MM.1S (cell line): ENCODE data around the gene PGF.

Experiments used
- DNase-seq: peaks from one replicate; pipeline ENCODE4 v3.0.0-alpha.2; 2015
- H2AFZ ChIP-seq: fragments of 300-600 bp; sonication (generic); 2 replicates; pipeline ENCODE4 v1.6.0; 2016; ENCODE audit warnings: antibody characterized with exemption, low read length
- H3F3A ChIP-seq: fragments of 300-600 bp; sonication (generic); 2 replicates; pipeline ENCODE4 v1.6.1; 2016; ENCODE audit warnings: mild to moderate bottlenecking, antibody characterized with exemption, low read length, moderate library complexity, mixed read lengths; ENCODE audit not compliant: insufficient read depth
- H3K27ac ChIP-seq: fragments of 300-600 bp; sonication (generic); 2 replicates; pipeline ENCODE4 v1.5.1; 2016; ENCODE audit warnings: mild to moderate bottlenecking, low read length
- H3K27me3 ChIP-seq: fragments of 300-600 bp; sonication (generic); replicated peaks from 2 replicates; pipeline ENCODE4 v1.6.0; 2016; ENCODE audit warnings: low read length; ENCODE audit not compliant: insufficient read depth
- H3K36me3 ChIP-seq: fragments of 300-600 bp; sonication (generic); replicated peaks from 2 replicates; pipeline ENCODE4 v1.6.1; 2016; ENCODE audit warnings: mild to moderate bottlenecking, low read length, mixed read lengths; ENCODE audit not compliant: insufficient read depth
- H3K4me1 ChIP-seq: fragments of 300-600 bp; sonication (generic); 2 replicates; pipeline ENCODE4 v1.6.1; 2016; ENCODE audit warnings: low read length, mixed read lengths
- H3K4me2 ChIP-seq: fragments of 300-600 bp; sonication (generic); 2 replicates; pipeline ENCODE4 v1.6.0; 2016; ENCODE audit warnings: low read depth, low read length
- H3K4me3 ChIP-seq: fragments of 300-600 bp; sonication (generic); 2 replicates; pipeline ENCODE4 v1.5.1; 2016; ENCODE audit warnings: low read length, mixed read lengths
- H3K79me2 ChIP-seq: fragments of 300-600 bp; sonication (generic); 2 replicates; pipeline ENCODE4 v1.6.1; 2016; ENCODE audit warnings: mixed run types, low read length, mixed read lengths
- H3K9ac ChIP-seq: fragments of 300-600 bp; sonication (generic); 2 replicates; pipeline ENCODE4 v1.6.1; 2016; ENCODE audit warnings: low read length, mixed read lengths
- H3K9me2 ChIP-seq: fragments of 300-600 bp; sonication (generic); replicated peaks from 2 replicates; pipeline ENCODE4 v1.6.1; 2016; ENCODE audit warnings: mild to moderate bottlenecking, low read length, mixed read lengths; ENCODE audit not compliant: insufficient read depth
- H3K9me3 ChIP-seq: fragments of 300-600 bp; sonication (generic); replicated peaks from 2 replicates; pipeline ENCODE4 v1.6.1; 2016; ENCODE audit warnings: mild to moderate bottlenecking, low read length, mixed read lengths; ENCODE audit not compliant: insufficient read depth
- H4K20me1 ChIP-seq: fragments of 300-600 bp; sonication (generic); 2 replicates; pipeline ENCODE4 v1.6.1; 2016; ENCODE audit warnings: mild to moderate bottlenecking, low read length, moderate library complexity, mixed read lengths; ENCODE audit not compliant: insufficient read depth
- CTCF ChIP-seq: fragments of 300-600 bp; sonication (generic); IDR thresholded peaks from 2 replicates; pipeline ENCODE4 v1.5.1; 2016; ENCODE audit warnings: antibody characterized with exemption, low read length, mixed read lengths
- EZH2 ChIP-seq: fragments of 300-600 bp; sonication (generic); optimal IDR thresholded peaks from 2 replicates; pipeline ENCODE3; 2017; ENCODE audit warnings: low read depth, mild to moderate bottlenecking, antibody characterized with exemption, low read length, mixed read lengths
- EZH2phosphoT487 ChIP-seq: fragments of 300-600 bp; sonication (generic); IDR thresholded peaks from 2 replicates; pipeline ENCODE4 v1.6.1; 2018; ENCODE audit warnings: antibody characterized with exemption, low read length

Gene PGF

DNA sequence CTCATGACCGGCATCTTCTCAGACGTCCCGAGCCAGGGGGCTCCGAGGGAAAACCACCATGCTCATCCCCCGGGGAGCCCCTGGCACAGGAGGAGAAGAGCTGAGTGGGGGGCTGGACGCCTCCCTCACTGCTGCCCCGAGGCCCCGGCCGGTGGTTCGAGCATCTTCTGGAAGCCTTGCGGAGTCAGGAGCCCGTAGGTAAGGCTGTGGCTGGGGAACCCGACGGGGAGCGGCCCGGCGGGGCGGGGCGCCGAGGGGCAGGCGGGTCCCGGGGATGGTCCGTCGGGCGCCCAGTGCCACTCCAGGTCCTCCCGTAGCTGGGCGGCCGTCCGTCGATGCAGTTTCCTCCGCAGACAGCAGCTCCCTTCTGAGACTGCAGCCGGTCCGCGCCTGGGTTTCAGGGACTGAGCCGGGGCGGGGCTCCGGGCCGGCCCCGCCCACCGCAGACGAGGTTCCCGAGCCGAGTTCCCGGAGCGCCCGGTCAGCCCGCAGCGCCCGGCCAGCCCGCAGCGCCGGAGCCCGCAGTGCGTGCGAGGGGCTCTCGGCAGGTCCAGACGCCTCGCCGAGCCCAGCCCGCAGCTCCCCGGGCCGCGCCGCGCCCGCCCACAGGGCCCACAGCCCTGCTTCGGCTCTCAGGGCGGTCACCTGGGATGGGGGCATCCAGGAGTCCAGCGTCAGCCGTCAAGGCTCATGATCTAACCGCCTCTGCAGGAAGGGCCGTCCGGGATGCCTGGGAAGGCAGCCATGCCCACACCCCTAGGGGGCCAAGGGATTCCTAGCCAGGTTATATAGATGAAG, at the start of gene PGF:
TSS of gene PGF (minus strand) at position 369 of the 798 bp plus-strand sequence. CDS start at position 14, 355 bp downstream.
- TF ChIP-seq EZH2 (no peak), EZH2phosphoT487 (no peak), CTCF (no peak)
- Histone ChIP-seq H3K27me3 (no peaks in the 10 kb centered on the region), H3K9me2 (no peaks in the 10 kb centered on the region), H3K36me3 (no peaks in the 10 kb centered on the region), H3K79me2 (no peaks in the 10 kb centered on the region), H3K9me3 (no peaks in the 10 kb centered on the region), H3K4me1 (no peaks in the 10 kb centered on the region), H3K4me3 (0 out of 2 replicates have a peak within 1 kb of the TSS, but pooled peaks have one; percentile 37), H3F3A (no peaks in the 10 kb centered on the region), H3K9ac (no peak within 1 kb of the TSS), H3K27ac (no peak within 1 kb of the TSS), H4K20me1 (no peaks in the 10 kb centered on the region), H3K4me2 (peak within 1 kb of the TSS; percentile 65; the same call in 1 of the 2 replicates), H2AFZ (no peak within 1 kb of the TSS)
- DNase-seq, result no peak

DNA sequence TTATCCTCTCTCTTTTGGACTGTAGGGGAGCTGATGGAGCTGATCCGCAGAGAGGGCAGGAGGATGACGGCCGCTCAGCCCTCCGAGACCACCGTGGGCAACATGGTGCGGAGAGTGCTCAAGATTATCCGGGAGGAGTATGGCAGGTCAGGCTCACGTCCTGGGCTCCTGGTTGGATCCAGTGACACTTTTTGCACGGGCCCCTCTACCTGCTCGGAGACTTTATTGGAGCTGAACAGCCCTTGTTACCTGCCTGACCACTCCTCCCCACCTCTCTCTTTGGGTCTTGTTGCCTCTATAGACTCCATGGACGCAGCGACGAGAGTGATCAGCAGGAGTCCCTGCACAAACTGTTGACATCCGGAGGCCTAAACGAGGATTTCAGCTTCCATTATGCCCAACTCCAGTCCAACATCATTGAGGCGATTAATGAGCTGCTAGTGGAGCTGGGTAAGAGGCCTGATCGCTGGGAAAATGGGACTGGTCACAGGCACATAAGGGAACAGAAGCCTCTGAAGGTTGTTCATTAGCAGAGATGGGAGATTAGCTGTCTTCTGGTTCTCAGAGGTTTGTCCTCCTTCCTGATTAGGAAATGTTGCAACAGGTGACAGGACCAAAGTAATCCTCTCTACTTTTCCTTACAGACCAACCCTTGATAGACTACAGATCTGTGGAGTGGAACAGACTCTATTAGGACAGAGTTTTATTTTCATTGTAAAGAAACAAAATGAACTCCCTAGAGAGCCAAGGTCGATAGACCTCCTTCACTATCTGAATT, 48.0 kb upstream of the PGF start:
- no peaks in the 10 kb centered on the region for H3K9me3 ChIP-seq
- H3K27me3 ChIP-seq, result no peaks in the 10 kb centered on the region
- H4K20me1 ChIP-seq, result no peaks in the 10 kb centered on the region
- TF ChIP-seq EZH2 (no peak), EZH2phosphoT487 (no peak), CTCF (no peak)
- H3K36me3 ChIP-seq, result no peaks in the 10 kb centered on the region
- peak overlapping the region; percentile 72 for H3K9ac ChIP-seq
- no peak overlapping the region for H3K27ac ChIP-seq
- peak overlapping the region; percentile 56 for H2AFZ ChIP-seq
- peaks cover 16% of the 10 kb centered on the region for H3K79me2 ChIP-seq
- H3K4me1 ChIP-seq, result 0 out of 2 replicates have a peak, but pooled peaks cover 5% of the 10 kb centered on the region
- H3K4me3 ChIP-seq, result peak overlapping the region; percentile 91
- DNase-seq, result no peak
- H3K4me2 ChIP-seq, result peak overlapping the region; percentile 84
- no peaks in the 10 kb centered on the region for H3K9me2 ChIP-seq
- no peaks in the 10 kb centered on the region for H3F3A ChIP-seq

- DNase-seq, result peak; percentile 93
- Histone ChIP-seq H3K79me2 (peaks cover 16% of the 10 kb centered on the region), H3K27me3 (no peaks in the 10 kb centered on the region), H3K27ac (peak within 1 kb of the TSS; percentile 49; the same call in 1 of the 2 replicates), H2AFZ (peak within 1 kb of the TSS; percentile 91), H3K9me2 (no peaks in the 10 kb centered on the region), H3F3A (no peaks in the 10 kb centered on the region), H3K9ac (peak within 1 kb of the TSS; percentile 72), H4K20me1 (no peaks in the 10 kb centered on the region), H3K4me3 (peak within 1 kb of the TSS; percentile 91), H3K9me3 (no peaks in the 10 kb centered on the region), H3K4me1 (0 out of 2 replicates have a peak, but pooled peaks cover 5% of the 10 kb centered on the region), H3K36me3 (no peaks in the 10 kb centered on the region), H3K4me2 (peak within 1 kb of the TSS; percentile 84)
- no peak for TF ChIP-seq EZH2
- TF ChIP-seq EZH2phosphoT487, result no peak
- no peak for TF ChIP-seq CTCF
Measured at GRCh38 chr14:75002392-75003249, 47.2 kb upstream of the PGF start, which contains the start of gene EIF2B2. Gene EIF2B2 (plus strand): TSS chr14:75002921. CDS start chr14:75002991, 70 bp downstream.
